HG02763 (cell line): ENCODE measurements around the gene ERFE.

ENCODE experiments used
- ATAC-seq: cut with Tn5 transposase; IDR thresholded peaks from one replicate; pipeline ENCODE4 v1.9.1; 2021; ENCODE audit warnings: mild to moderate bottlenecking, moderate library complexity; ENCODE audit not compliant: unreplicated experiment

ERFE gene

DNA sequence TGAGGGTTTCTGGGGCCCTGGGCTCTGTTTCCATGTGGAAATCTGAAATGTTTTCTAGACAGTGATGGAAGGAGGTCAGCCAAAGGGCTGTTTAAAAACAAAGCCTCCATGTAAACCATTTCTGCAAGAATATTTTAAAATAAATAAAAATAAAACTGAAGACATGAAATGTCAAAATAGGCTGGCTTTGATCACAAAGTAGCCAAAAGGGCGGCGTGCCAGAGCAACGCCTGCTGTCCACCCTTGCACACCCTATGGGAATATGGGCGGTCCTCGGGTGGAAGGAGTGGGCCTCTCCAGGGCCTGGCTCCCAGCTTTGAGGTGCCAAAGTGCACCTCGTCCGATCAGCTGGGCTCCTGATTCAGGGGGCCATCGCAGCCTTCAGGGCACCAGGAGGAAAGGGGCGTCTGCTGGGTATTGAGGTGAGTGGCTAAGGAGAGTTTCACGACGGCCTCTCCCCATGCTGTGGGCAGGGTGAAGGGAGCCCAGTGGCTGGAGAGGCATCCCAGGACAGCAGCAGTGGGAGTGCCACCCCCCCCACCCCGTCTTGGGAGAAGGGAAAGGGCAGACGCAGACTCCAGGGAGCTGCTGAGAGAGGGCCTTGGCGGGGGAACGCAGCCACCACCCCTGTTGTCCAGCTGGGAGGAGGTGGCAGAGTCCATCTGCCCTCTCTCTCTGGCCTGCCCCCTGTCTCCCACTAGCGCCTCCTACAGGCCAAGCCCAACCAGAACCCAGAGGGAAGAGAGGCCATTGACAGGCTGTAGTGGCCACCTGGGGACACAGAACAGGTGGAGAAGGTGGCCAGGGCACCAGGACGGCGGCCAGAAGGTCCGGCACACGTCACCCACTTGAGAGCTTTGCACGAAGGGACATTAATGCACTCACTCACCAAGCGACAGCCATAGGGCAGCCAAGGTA, 5.7 kb upstream of the ERFE start:
- no peak for ATAC-seq

DNA sequence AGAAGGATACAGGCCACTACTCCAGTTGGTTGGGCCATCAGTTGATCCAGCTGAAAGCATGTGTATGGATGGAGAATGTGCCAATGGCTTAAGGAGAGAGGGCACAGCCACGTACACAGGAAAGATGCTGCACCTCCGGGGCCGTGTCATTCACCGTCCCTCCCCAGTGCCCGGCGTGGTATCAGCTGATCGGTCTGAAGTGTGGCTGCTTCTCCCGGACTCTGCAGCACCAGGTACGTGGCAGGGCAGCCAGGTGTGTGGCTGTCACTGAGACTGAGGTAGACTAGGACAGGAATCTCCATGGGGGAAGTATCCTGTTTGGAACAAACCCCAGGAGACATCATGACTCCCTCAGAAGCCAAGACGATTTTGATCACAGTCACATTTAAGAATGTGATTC, 4.2 kb upstream of the ERFE start:
- no peak for ATAC-seq

DNA sequence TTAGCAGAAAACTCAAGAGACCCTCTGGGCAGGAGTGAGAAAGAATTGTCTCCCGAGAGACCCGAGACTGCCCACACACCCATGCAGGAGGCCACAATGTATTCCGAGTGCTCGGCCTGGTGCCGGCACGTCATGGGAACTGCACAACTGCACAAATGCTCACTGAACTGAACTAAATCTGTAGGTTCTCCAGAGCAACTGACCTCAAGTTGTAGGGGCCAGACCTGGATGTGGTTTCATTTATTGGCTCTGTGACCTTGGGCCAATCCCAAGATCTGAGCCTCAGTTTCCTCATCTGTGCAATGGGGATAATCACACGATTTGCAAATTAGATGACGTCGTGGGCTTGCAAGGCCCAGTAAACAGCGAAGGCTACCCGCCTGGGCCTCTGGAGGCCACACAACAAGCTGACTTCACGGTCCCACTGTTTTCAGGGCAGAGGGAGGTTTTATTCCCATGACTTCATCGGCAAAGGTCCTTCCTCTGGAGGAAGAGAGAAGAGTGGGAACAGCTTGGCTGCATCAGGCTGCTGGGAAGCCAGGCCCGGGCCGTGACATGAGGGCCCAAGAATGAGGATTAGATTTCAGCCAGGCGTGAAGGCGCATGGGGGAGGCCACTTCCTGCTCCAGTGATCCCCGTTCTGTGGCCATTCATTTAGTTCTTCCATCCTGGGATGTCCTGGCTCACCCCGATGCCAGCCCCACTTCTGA, 3.6 kb upstream of the ERFE start:
- ATAC-seq = no peak

DNA sequence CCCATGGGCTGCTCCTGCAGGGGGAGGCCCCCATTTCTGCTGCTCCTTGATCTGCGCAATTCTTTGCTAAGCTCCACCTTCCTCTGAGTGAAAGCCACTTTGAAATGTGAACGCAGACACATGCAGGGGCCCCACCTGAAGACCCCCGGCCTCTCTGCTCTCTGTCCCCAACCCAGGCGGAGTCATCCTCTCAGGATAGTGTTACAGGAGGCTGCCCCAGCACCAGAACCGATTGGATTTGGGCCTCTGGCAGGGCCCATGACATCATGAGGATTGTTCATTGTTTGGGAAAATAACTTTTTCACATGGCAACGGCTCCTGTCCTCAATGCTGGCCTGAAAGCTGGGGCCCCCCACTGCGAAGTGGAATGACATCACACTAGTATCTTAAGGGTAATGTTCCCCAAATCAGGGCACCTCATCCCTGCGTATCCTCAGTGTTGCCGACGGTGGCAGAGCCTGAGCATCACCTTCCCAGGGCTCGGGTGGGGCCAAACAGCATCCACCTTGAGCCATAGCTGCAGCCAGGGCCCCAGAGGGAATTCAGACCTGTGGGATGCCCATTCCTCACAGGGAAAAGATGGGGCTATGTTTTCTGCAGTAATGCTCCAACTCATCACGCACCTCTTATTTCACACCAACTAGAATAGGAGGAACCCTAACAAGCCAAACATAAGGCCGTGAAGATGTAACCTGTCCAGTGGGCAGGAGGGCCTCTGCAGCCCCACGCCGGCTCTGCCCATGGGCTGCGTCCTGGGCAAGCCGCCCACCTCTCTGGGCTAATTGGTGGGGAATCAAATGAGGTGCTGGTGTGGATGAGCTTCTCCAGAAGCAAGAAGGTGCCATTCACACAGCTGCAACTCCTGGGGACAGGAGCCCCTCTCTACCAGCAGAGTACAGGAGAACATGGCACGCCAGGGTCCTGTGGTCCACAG, 2.7 kb upstream of the ERFE start:
- ATAC-seq = no peak

DNA sequence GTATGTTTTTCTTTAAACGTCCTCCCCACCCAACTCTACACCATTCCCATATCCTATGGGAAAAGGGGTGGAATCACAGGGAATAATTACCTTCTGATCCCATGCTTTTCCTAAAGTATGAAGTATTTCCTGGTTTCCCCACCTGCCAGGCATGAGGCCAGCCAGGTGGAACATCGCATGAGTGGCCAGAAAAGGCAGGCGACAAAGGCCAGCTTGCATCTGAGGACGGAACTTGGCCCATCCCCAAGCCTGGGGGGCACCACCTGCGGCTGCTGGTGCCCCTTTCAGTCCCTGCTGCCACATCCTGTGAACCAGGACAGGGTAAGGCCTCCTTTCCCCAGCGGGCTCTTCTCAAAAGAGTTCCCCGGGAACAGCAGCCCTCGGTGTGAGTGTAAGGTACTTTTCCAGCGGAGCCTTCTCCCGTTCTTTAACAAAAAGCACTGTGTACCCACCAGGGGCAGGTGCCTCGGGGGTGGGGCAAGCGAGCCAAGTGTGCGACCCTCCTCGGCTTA, 1.2 kb upstream of the ERFE start:
- ATAC-seq = no peak

DNA sequence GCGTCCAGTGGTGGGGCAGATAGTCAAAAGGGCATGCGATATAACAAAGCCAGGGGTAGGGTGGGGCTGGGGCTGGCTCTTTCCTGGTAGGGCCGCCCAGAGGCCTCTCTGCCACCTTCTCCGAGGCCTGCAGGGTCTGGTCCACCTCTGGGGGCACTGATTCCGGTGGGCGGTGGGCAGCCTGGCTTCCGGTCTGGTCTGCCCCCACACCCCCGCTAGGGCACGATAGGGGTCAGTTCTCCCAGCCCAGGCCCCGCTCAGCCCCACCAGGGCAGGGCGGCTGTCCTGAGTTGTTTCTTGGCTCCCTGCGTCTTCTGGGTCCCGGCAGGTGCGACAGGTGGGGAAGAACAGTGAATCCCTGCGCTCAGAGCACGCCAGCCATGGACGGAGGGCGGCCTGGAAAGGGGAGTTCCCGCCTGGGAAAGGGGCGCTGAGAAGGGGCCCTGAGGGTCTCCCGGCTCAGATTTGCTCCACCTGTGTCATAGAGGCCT, 707 bp upstream of the ERFE start:
- no peak for ATAC-seq

DNA sequence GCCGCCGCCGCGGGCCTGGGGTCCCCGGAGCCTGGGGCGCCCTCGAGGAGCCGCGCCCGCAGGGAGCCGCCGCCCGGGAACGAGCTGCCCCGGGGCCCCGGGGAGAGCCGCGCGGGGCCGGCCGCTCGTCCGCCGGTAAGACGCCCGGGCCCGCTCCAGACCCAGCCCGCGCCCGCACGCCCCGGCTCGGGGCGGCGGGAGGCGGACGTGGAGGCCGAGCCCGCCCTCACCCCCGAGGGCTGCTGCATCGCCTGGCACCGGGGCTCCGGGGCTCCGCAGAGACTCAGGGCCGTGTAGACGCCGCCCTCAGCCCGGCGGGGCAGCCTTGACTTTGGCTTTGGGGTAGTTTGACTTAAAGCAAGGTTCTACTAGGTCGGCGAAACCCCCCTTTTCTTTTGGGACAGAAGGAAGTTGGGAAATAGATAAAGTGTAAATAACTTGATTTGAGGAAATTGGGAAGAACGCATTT, 335 bp downstream of the ERFE start:
- no peak for ATAC-seq

DNA sequence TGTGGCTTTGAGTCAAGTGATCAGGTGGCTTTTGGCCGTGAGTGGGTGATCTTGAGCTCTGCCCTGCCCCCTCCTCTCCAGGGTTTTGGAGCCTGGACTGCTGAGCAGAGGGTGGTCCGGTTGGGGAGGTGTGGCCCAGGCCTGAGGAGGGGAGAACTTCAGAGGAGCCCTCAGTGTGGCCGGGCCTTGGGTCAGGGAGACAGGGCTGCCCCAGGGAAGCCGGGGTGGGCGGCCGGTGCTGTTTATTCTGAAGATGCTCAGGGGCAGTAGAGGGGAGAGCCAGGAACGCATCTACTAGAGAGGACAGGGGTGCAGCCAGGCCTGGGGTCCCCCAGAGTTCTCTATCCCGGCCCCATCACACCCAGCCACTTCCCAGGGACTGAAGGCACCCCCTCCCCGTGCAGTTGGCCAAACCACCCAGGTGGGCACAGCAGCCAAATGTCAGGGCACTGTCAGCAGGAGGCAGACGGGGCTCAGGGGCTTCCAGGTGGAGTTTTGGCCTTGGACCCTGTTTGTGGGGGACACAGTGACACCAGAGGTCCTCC, 963 bp downstream of the ERFE start:
- ATAC-seq = no peak

DNA sequence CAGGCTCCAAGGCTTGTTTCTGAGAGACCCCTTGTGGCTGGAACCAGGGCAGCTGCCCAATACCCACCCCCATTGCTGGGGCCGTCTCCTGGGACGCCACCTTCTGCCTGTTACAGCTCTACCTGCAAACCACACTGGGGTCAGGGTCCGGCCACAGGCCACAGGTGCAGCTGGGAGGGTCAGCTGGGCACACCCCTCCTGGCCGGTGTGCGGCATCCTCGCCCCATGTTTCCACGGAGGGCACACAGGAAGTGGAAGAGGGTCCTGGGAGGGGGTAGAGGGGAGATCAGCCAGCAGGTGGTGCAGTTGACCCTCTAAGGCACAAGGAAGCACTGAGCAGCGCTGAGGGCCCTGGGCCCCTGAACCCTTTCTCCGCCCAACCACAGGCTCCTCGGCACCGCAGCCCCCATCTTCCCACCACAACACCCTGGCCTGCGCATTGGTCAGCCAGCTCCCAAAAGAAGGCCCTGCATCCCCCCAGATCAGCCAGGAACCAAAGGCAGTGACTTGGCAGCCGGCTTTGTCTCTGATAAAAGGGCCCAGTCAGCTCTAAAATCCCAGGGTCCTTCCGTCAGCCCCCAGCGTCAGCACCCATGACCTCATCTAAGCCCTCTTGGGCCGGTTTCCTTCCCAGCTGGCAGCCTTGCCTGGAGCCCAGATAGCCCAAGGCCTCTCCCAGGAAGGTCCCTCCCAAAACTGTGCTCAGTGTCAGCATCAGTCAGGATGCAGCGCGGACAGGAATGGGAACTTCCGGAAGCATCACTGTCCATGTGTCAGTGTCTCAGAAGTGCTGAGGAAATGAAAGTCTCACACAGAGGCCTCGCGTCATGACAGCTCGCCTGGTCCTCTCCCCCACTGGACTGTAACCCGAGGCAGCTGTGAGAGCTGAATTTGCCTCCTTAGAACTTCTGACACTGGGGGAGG, 1.7 kb downstream of the ERFE start:
- no peak for ATAC-seq

DNA sequence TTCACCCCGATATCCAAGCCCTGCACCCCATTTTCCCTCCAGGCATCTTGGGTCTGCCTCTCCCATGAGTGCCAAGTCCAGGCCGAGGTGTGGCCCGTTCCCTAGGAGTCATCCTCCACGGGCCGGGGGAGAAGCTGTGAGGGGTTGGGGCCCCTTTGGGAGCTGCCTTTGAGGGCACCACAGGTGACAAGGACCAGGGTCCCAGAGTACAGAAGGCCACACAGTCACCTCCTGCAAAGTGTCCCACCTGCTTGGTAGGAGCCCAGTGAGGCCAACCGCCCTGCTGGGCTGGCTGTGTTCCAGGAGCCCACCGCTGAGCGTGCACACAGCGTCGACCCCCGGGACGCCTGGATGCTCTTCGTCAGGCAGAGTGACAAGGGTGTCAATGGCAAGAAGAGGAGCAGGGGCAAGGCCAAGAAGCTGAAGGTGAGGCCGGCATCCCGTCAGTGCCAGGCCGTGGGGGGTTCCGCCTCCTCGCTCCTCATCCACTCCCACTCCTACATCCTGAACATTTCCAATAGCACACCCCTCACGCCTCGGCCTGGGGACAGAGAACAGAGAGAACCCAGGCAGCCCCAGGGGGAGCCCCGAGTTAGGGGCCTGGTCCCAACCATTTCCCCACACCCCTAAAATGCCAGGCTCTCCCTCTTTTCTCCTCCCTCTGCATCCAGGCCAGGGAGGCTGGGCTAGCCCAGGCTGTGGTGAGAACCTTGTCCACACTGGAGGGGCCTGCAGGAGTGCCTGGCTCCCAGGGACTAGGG, 2.7 kb downstream of the ERFE start:
- no peak for ATAC-seq

DNA sequence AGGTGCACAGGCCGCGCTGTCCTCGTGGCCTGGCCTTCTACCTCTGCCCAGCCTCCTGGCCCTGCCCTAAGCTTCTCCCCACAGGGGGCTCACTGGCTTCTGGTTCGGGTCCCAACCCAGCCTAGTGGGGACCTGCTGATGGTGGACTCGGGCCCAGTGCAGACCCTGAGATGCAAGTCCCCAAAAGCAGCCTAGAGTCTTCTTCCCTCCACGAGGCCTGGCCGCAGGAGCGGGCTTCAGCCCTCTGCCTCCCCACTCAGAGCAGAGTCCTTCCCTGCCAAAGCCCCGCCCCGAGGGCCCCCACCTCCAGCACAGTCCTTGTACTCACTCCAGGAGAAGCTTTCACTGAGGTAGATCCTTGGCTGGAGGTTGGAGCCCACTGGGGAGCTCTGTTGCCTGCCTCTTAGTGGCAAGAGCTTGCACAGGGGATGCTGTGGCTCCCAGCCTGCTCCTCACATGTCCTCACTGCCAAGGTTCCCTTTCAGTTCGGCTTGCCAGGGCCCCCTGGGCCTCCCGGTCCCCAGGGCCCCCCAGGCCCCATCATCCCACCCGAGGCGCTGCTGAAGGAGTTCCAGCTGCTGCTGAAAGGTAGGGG, 3.6 kb downstream of the ERFE start:
- no peak for ATAC-seq

DNA sequence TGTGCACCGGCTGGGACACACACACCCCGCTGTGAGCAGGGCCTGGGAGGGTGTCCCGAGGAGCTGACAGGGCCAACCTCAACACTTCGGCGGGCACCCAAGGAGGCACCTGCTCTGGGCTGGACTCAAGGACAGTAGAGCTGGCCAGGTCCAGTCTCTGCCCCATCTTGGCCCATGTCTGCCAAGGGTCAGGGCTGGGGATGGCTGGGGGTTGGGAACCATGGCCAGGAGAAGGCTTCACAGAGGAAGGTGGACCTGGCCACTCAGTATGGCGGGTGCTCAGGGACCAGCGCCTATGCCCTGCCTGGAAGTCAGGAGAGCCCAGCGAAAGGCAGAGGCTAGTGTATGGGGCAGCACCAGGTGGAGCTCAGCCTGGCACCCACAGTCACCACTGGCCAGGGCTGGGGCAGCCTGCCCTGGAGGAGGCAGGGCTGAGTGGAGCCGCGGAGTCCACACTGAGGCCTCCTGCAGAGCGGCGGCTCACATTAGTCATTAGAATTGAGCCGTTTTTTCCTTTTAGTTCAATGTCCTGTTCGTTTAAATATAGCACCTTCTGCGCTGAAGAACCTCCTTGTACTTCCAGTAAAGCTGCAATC, 4.2 kb downstream of the ERFE start:
- no peak for ATAC-seq

DNA sequence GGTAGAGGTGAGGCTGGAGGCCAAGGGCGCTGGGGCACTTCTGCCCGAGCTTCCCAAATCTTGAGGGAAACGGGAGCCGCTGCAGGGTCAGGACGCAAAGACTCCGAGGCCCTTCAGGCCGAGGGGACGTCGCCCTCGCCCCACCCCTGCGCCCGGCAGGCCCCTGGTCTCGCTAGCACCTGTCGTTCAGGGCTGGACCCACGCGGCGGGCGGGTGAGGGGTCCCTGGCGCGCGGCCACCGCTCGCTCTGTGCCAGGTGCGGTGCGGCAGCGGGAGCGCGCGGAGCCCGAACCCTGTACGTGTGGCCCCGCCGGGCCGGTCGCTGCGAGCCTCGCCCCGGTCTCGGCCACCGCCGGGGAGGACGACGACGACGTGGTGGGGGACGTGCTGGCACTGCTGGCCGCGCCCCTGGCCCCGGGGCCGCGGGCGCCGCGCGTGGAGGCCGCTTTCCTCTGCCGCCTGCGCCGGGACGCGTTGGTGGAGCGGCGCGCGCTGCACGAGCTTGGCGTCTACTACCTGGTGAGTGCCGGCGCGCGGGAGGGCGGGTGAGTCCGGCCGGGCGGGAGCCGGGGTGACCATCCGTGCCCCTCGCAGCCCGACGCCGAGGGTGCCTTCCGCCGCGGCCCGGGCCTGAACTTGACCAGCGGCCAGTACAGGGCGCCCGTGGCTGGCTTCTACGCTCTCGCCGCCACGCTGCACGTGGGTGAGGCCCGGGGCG, 4.9 kb downstream of the ERFE start:
- ATAC-seq = no peak

DNA sequence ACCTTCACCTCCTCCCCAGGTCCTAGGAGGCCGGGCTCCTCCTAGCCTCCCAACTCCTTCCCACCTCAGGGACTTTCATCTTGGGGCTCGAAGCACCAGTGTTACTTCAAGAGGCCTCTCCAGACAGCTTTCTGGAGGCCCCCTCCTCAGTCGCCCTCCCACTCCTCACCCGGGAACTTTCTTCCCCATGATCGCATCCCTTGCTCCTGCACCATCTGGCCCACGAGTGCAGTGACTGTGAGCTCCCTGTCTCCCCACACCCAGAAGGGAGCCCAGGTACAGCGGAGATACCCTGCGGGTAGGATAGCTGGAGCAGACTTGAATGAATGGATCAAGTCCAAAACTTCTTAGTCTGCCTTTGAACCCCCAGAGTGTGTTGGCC, 6.1 kb downstream of the ERFE start:
- no peak for ATAC-seq

DNA sequence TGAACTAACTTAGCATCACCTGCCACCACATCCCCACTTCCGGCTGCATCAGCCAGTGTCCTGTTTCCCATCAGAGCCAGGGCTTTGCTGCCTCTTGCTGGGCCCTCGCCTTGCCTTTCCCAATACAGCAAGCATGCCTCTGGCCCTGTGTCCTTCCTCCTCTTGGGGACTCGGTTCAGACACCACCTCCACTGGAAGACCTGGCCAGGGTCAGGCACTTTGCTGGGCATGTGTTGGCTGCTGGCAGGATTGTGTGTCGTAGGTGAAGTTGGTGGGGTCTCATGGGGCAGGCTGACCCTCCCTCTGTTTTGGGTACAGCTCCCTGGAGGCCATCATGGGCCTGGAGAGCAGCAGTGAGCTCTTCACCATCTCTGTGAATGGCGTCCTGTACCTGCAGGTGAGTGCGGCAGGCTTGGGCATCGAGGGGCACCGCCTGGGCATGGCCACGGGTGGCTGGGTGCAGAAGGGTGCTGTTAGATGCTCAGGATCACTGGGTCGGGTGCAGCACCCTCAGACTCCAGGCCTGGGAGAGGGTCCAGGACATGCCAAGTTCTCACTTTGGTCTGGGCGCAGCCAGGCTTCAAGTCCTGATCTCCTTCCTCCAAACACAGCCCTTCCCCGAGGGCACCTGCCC, 6.6 kb downstream of the ERFE start:
- no peak for ATAC-seq

DNA sequence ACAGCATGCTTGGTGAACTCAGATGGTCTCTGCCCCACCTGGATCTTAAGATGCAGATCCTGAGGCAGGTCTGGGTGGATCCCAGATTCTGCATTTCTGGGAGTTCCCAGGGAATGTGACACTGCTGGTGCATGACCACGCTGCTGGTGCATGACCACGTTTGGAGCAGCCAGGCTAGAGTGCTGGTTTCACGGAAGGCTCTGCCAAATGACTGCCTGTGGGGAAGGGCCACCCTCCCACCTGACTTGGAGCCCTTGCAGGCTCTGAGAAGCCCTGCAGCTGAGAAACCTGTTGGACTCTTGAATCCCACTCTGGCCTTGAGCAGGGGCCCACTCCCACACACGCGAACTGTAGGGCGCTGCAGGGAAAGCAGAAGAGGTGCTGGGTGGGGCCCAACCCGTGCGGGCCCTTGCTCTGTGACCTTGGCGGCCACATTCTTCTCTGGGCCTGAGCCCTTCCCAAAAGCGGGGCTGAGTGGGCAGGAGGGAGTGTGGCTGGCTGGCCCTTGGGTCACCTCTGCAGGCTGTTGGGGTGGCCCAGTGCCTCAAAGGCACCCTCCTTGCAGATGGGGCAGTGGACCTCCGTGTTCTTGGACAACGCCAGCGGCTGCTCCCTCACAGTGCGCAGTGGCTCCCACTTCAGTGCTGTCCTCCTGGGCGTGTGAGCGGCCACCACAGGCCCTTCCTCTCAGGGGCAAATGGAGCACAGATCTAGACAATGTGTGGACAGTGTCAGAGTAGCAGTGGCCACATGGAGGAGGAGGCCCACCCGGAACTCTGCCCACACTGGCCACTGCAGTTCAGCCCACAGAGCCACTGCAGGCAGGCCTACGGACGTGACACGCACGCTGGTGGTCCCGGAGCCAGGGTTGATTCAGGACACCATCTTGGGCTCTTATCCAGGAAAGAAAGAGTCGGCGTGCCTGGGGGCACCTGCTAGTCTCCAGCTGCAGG, 7.9 kb downstream of the ERFE start:
- ATAC-seq = no peak
